GM23248 (cell line): ENCODE results near the gene RGMA. TPM values are rescaled to one million over a fixed set of nuclear protein-coding genes. Genes with fewer than 3 reads are reported as not detected.
"Not testable (repeated sequence)": the region's sequence is repeated elsewhere in the genome, so short reads cannot be mapped to it uniquely, and the experiment has no call there.

Source experiments
- DNase-seq: peaks from one replicate; pipeline ENCODE4 v3.0.0-alpha.2; 2015
- H2AFZ ChIP-seq: fragments of 200-600 bp; sonication (generic); 2 replicates; pipeline ENCODE4 v1.6.1; 2016; ENCODE audit warnings: antibody characterized with exemption
- H3F3A ChIP-seq: fragments of 200-600 bp; sonication (generic); 2 replicates; pipeline ENCODE4 v1.6.1; 2016; ENCODE audit warnings: mild to moderate bottlenecking, antibody characterized with exemption, mixed run types; ENCODE audit not compliant: insufficient read depth
- H3K27ac ChIP-seq: fragments of 200-600 bp; sonication (generic); 2 replicates; pipeline ENCODE4 v1.5.1; 2016; ENCODE audit warnings: mild to moderate bottlenecking
- H3K27me3 ChIP-seq: fragments of 200-600 bp; sonication (generic); replicated peaks from 2 replicates; pipeline ENCODE4 v1.6.1; 2016; ENCODE audit warnings: mild to moderate bottlenecking; ENCODE audit not compliant: insufficient read depth
- H3K36me3 ChIP-seq: fragments of 200-600 bp; sonication (generic); 2 replicates; pipeline ENCODE4 v1.6.1; 2016; ENCODE audit warnings: low read depth, mild to moderate bottlenecking
- H3K4me1 ChIP-seq: fragments of 200-600 bp; sonication (generic); 2 replicates; pipeline ENCODE4 v1.6.1; 2016; ENCODE audit warnings: mild to moderate bottlenecking; ENCODE audit not compliant: insufficient read depth
- H3K4me2 ChIP-seq: fragments of 200-600 bp; sonication (generic); one replicate; pipeline ENCODE4 v1.6.1; 2016; ENCODE audit warnings: mild to moderate bottlenecking; ENCODE audit not compliant: unreplicated experiment
- H3K4me3 ChIP-seq: fragments of 200-600 bp; sonication (generic); 2 replicates; pipeline ENCODE4 v1.5.1; 2016; ENCODE audit warnings: mild to moderate bottlenecking
- H3K79me2 ChIP-seq: fragments of 200-600 bp; sonication (generic); 2 replicates; pipeline ENCODE4 v1.6.1; 2016; ENCODE audit warnings: mild to moderate bottlenecking; ENCODE audit not compliant: insufficient read depth
- H3K9ac ChIP-seq: fragments of 200-600 bp; sonication (generic); 2 replicates; pipeline ENCODE4 v1.6.1; 2016; ENCODE audit warnings: mild to moderate bottlenecking
- H3K9me2 ChIP-seq: fragments of 200-600 bp; sonication (generic); 2 replicates; pipeline ENCODE4 v1.6.1; 2016; ENCODE audit warnings: mixed run types, mild to moderate bottlenecking, moderate library complexity; ENCODE audit not compliant: insufficient read depth
- H3K9me3 ChIP-seq: fragments of 200-600 bp; sonication (generic); one replicate; pipeline ENCODE4 v1.6.1; 2017; ENCODE audit warnings: low read depth
- H4K20me1 ChIP-seq: fragments of 200-600 bp; sonication (generic); 2 replicates; pipeline ENCODE4 v1.6.0; 2016; ENCODE audit not compliant: insufficient read depth
- EZH2 ChIP-seq: fragments of 200-600 bp; sonication (generic); IDR thresholded peaks from 2 replicates; pipeline ENCODE4 v1.6.1; 2018; ENCODE audit warnings: antibody characterized with exemption, mild to moderate bottlenecking; ENCODE audit not compliant: insufficient read depth, poor library complexity, severe bottlenecking
- EZH2phosphoT487 ChIP-seq: fragments of 200-600 bp; sonication (generic); IDR thresholded peaks from 2 replicates; pipeline ENCODE4 v1.6.1; 2018; ENCODE audit warnings: antibody characterized with exemption, moderate library complexity, mild to moderate bottlenecking, low read depth; ENCODE audit not compliant: insufficient read depth
- WGBS, 2 experiments: methylation state at CpG; one replicate each; pipeline ENCODE4 v1.1.6; 2015 to 2017; ENCODE audit warnings: low lambda C conversion rate in 2 of 2, low coverage in 1 of 2; ENCODE audit errors: missing lambda C conversion rate in 2 of 2; 5-methylcytosine and 5-hydroxymethylcytosine counted together
- in situ Hi-C: fragments of 300-500 bp; cut with MboI; formaldehyde crosslinking; loops from 2 replicates; pipeline ENCODE4 v1.15.0; 2020
- polyA plus RNA-seq: library from polyadenylated mRNA; unstranded; fragments of >200 nt; fragmentation: Nextera tagmentation; extraction: Ambion mirVana; gene quantifications from 2 replicates; pipeline ENCODE4 v1.2.1, GENCODE V29; 2016
- total RNA-seq: library from RNA; depleted of rRNA; stranded (reverse); fragments of >200 nt; shearing (Covaris generic); gene quantifications from 2 replicates; pipeline ENCODE4 v1.2.3, GENCODE V29; 2014

The RGMA gene
- total and polyA plus RNA-seq, 2 experiments from 2014 or later = 0.76 to 0.84 TPM

DNA sequence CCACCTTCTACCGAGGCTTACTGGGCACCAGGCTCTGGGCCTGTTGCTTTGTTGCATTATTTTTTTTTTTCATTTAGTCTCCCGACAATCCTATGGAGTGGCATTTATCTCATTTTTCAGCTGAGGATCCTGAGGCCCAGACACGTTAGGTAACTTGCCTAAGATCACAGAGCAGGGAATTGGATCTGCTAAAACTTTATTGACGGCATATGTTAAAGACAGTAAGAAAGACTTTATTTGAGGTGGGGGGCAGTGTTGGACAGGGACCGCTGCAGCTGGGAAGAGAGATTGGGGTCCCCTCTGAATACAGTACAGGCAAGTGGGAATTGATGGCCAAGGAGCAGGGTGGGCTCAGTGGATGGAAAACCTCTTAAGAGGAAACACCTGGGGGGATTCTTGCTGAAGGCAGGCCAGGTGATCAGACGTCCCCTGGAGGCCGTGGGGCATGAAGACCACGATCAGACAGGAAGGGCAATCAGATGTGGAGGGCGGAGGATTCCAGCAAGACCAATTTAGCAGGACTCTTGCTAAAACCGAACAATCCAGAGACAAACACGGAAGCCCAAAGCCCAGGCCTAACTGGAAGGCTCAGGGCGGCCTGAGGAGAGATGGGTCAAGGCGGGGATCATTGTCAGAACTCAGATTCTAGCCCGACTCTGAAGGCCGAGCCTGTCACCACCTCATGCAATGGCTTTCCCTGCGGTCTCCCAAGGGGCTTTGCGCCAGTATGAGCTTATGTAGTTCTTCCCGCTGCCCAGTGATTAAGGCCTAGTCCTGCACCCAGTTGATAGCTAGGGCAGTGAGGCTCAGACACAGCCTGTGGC lies 53.7 kb downstream of the RGMA start:
- WGBS, 2 experiments = 77 to 82% methylated on average over 18 of the region's 18 CpGs
- Histone ChIP-seq H3K27me3 (no peaks in the 10 kb centered on the region), H3K9me3 (no peaks in the 10 kb centered on the region), H3F3A (no peaks in the 10 kb centered on the region), H3K9ac (no peak overlapping the region), H4K20me1 (no peaks in the 10 kb centered on the region), H2AFZ (no peak overlapping the region), H3K4me2 (no peak overlapping the region), H3K27ac (no peak overlapping the region), H3K4me3 (no peak overlapping the region), H3K36me3 (no peaks in the 10 kb centered on the region), H3K79me2 (no peaks in the 10 kb centered on the region), H3K9me2 (no peaks in the 10 kb centered on the region), H3K4me1 (no peaks in the 10 kb centered on the region)
- no peak for TF ChIP-seq EZH2
- no peak for TF ChIP-seq EZH2phosphoT487
- in situ Hi-C loops = loop anchor here (10.0 to 25.0 kb wide), 2 partner anchors 952 to 1069 kb away; no protein-coding TSS in a partner anchor
- DNase-seq = no peak

DNA sequence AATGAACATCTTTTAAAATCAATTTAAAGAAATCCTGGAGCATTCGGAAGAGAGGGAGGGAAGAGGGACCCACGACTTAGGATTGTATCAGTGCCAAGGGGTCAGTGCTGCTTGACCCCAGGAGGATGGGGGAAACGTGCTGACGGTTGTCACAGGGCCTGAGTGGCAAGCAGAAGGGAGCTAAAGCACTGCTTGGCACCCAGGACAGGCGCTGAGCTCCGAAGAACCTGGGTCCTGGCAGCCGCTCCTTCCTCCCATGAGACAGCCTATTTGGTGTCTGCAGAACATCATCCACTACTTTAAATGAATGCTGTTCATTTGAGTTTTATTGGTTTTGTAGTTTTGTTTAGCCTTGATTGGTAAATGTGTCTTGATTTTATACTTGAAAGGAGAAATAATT lies 54.5 kb downstream of the RGMA start:
- peaks cover 2% of the 10 kb centered on the region for H3F3A ChIP-seq
- H3K4me2 ChIP-seq = no peak overlapping the region
- in situ Hi-C loops = loop anchor here (10.0 to 25.0 kb wide), 2 partner anchors 953 to 1070 kb away; no protein-coding TSS in a partner anchor
- H3K9ac ChIP-seq = no peak overlapping the region
- H3K36me3 ChIP-seq = no peaks in the 10 kb centered on the region
- no peaks in the 10 kb centered on the region for H4K20me1 ChIP-seq
- H3K9me2 ChIP-seq = no peaks in the 10 kb centered on the region
- H2AFZ ChIP-seq = no peak overlapping the region
- no peak overlapping the region for H3K4me3 ChIP-seq
- TF ChIP-seq EZH2 = no peak
- no peak for TF ChIP-seq EZH2phosphoT487
- 70 to 73% methylated on average over 7 of the region's 7 CpGs for WGBS, 2 experiments
- no peak overlapping the region for H3K27ac ChIP-seq
- H3K4me1 ChIP-seq = peaks cover 7% of the 10 kb centered on the region
- no peaks in the 10 kb centered on the region for H3K27me3 ChIP-seq
- H3K79me2 ChIP-seq = no peaks in the 10 kb centered on the region
- DNase-seq = no peak
- H3K9me3 ChIP-seq = no peaks in the 10 kb centered on the region

DNA sequence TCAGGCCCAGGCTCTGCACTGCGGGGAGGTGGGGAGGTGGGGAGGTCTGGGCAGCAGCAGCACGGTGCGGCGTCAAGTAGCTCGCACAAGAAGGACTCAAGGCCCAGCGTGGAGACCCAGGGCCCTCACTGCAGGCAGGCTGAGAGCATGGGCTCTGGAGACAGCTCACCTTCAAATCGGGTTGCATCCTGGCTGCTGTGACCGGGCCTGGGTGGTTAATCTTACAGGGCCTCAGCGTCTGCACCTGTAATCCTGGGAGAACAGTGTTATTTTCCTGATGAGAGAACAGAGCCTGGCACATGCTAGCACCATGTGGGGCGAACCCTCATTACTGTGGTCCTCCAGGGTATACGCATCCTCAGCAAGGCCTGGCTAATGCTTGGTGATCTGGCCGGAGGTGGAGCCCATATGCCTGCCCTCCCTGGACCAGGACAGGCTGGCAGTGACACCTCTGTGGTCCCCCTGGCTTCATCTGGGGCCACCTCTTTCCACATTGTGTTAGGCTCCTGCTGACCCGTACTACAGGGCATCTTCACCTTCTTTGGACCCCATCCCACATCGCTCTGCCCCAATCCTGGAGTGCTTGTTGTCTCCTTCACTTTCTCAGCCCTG lies 55.5 kb downstream of the RGMA start:
- in situ Hi-C loops = loop anchor here (10.0 to 25.0 kb wide), 2 partner anchors 954 to 1071 kb away; no protein-coding TSS in a partner anchor
- DNase-seq = no peak
- Histone ChIP-seq H3K9me2 (no peaks in the 10 kb centered on the region), H3K36me3 (no peaks in the 10 kb centered on the region), H3K9ac (no peak overlapping the region), H3F3A (peaks cover 9% of the 10 kb centered on the region), H3K27ac (no peak overlapping the region), H3K79me2 (no peaks in the 10 kb centered on the region), H3K4me3 (no peak overlapping the region), H3K27me3 (no peaks in the 10 kb centered on the region), H3K4me1 (peaks cover 15% of the 10 kb centered on the region), H4K20me1 (no peaks in the 10 kb centered on the region), H3K9me3 (no peaks in the 10 kb centered on the region), H3K4me2 (no peak overlapping the region), H2AFZ (no peak overlapping the region)
- 64 to 73% methylated on average over 9 to 13 of the region's 14 CpGs for WGBS, 2 experiments
- no peak for TF ChIP-seq EZH2

GRCh38 chr15:93032515-93033206 lies 56.4 kb downstream of the RGMA start:
- not testable (repeated sequence) for H3K9ac ChIP-seq, H4K20me1 ChIP-seq, H3K9me2 ChIP-seq, H3K9me3 ChIP-seq, H2AFZ ChIP-seq, H3K27ac ChIP-seq, H3K79me2 ChIP-seq, H3K4me3 ChIP-seq, H3K36me3 ChIP-seq, DNase-seq, H3K4me2 ChIP-seq, H3K27me3 ChIP-seq
- in situ Hi-C loops = loop anchor here (10.0 to 25.0 kb wide), 2 partner anchors 955 to 1072 kb away; no protein-coding TSS in a partner anchor
- H3F3A ChIP-seq = peaks cover 18% of the 10 kb centered on the region
- H3K4me1 ChIP-seq = peaks cover 24% of the 10 kb centered on the region
- 85 to 89% methylated on average over 21 of the region's 21 CpGs for WGBS, 2 experiments

GRCh38 chr15:93031557-93032384 lies 57.2 kb downstream of the RGMA start:
- H4K20me1 ChIP-seq, H3K4me3 ChIP-seq, H3K9me2 ChIP-seq, H3K4me2 ChIP-seq, H3K27ac ChIP-seq, H2AFZ ChIP-seq, H3K9ac ChIP-seq, H3K79me2 ChIP-seq, H3K36me3 ChIP-seq, H3K9me3 ChIP-seq, DNase-seq, H3K27me3 ChIP-seq: not testable (repeated sequence)
- whole genome bisulfite sequencing, 2 experiments = 70 to 86% methylated on average over 20 to 38 of the region's 44 CpGs
- peaks cover 26% of the 10 kb centered on the region for H3F3A ChIP-seq
- in situ Hi-C loops = loop anchor here (10.0 to 25.0 kb wide), 2 partner anchors 956 to 1073 kb away; no protein-coding TSS in a partner anchor
- peaks cover 27% of the 10 kb centered on the region for H3K4me1 ChIP-seq
